ENCODE results near the gene TLR2.

TLR2 gene

DNA sequence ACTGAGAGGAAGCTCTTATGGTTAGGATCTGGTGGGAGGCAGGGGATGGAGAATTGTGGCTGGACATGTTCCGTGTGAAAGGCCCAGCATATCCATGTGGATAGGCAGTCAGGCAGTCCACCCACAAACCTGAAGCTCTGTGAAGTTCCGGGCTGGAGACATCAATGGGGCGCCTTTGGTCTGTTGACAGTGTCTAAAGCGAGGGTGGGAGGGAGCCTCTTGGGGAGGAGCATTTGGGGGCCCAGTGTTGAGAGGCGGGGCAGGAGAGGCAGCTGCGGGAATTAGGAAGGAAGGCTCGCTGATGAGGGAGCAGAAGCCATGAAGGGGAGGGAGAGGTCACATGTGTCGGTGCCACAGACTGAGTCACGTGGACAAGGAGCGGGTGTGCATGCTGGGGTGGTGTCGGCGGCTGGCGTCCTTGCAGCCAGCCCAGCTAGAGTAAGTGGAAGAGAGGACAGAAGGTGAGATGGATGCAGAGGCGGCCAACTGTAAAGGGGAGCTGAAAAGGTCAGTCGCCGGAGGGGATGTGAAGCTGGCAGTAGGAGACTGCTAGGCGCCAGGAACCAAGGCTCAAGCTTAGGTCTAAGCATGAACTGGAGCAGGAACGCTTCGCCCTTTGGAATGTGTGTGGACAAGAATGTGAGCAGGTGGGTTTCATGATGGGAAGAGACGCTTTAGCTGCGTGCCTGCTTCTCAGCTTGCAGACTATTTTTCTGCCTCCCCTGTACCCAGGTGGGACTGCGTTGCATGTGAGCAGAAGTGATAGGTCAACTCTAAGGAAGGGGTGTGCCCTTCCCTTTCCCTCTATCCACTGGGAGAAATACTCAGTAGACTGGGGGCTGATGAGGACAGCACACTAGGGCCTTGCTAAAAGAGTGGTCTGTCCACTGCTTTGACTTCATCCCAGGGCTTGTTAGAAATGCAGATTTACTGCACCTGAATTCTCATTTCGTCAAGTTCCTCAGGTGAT lies 44.0 kb upstream of the TLR2 start:
- Histone ChIP-seq H4K20me1 (ENCODE audit: insufficient read depth, low read length) (no peaks in the 10 kb centered on the region), H3K27me3 (ENCODE audit: insufficient read depth, low read length) (no peaks in the 10 kb centered on the region), H3K4me3 (ENCODE audit: low read depth, low read length, poor library complexity, severe bottlenecking) (peak overlapping the region; percentile 47), H3K9me2 (ENCODE audit: low read depth, low read length) (no peaks in the 10 kb centered on the region), H3K4me2 (ENCODE audit: low read length) (peak overlapping the region; percentile 68), H3F3A (ENCODE audit: insufficient read depth, low read length) (peaks cover 22% of the 10 kb centered on the region; the same call in 1 of the 2 replicates), H3K36me3 (ENCODE audit: insufficient read depth, low read length) (peaks cover 31% of the 10 kb centered on the region), H3K79me2 (ENCODE audit: insufficient read depth, low read length) (no peaks in the 10 kb centered on the region), H2AFZ (ENCODE audit: low read length) (no peak overlapping the region), H3K9ac (ENCODE audit: low read length) (peak overlapping the region; percentile 38; the same call in 1 of the 2 replicates), H3K4me1 (ENCODE audit: insufficient read depth, low read length, severe bottlenecking) (peaks cover 43% of the 10 kb centered on the region), H3K27ac (ENCODE audit: low read depth, low read length, poor library complexity, severe bottlenecking) (peak overlapping the region; percentile 73), H3K9me3 (ENCODE audit: low read length) (no peaks in the 10 kb centered on the region)
- TF ChIP-seq, protein P1, sequence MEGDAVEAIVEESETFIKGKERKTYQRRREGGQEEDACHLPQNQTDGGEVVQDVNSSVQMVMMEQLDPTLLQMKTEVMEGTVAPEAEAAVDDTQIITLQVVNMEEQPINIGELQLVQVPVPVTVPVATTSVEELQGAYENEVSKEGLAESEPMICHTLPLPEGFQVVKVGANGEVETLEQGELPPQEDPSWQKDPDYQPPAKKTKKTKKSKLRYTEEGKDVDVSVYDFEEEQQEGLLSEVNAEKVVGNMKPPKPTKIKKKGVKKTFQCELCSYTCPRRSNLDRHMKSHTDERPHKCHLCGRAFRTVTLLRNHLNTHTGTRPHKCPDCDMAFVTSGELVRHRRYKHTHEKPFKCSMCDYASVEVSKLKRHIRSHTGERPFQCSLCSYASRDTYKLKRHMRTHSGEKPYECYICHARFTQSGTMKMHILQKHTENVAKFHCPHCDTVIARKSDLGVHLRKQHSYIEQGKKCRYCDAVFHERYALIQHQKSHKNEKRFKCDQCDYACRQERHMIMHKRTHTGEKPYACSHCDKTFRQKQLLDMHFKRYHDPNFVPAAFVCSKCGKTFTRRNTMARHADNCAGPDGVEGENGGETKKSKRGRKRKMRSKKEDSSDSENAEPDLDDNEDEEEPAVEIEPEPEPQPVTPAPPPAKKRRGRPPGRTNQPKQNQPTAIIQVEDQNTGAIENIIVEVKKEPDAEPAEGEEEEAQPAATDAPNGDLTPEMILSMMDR (IDR thresholded peaks at IDR 0.05; ENCODE audit: low read length), result no peak
- no peak for TF ChIP-seq EZH2 (IDR thresholded peaks at IDR 0.05; ENCODE audit: borderline replicate concordance, low read length)

DNA sequence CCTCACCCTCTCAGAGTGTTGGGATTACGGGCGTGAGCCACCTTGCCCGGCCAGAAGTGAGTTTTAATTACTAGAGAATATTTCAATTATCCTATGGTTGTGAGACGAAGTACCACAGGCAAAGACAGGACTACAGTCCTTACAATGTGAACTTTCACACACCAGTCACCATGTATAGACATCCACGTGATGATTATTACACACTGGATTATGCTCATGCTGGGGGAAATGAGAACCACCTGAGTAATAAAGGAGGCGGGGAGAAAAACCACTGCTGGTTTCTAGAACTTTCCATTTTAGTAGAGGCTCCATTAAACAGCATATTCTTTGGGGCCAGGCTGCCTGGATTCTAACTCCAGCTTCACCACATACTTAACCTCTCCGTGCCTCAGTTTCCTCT lies 42.5 kb upstream of the TLR2 start:
- H3K4me2 ChIP-seq (ENCODE audit: low read length), result no peak overlapping the region

DNA sequence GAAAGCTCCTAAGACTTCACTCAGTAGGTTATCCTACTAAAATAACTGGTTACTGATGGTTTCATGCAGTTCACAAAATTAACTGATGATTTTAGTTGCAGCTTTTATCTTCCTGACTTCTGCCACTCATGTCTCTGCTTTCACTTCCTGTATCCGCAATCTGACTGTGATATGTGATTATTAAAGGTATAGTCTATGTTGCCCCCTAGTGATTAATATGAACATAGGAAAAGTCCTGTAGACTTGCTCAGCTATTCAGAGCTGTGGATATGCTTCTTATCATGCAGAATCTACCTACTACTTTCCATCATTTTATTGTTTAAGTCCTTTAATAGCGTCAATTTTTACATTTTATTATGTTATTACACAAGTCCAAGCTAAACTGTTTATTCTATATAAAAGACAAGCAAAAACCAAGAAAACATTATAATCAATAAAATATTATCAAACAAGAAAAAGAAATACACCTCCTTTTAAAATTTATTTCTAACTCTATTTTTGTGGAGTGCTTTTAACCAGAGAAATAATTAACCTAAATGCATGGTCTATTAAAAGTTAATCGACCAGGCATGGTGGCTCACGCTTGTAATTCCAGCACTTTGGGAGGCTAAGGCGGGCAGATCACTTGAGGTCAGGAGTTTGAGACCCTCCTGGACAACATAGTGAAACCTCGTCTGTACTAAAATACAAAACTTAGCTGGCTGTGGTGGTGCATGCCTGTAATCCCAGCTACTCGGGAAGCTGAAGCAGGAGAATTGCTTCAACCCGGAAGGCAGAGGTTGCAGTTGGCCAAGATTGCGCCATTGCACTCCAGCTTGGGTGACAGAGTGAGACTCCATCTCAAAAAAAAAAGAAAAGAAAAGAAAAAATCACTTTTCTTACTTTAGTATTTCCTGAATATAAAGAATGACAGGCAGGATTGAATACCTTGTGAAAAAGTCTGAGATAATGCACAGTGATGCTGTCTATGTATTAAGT lies 40.4 kb upstream of the TLR2 start:
- Histone ChIP-seq H3K9me3 (ENCODE audit: low read length) (no peaks in the 10 kb centered on the region), H2AFZ (ENCODE audit: low read length) (no peak overlapping the region), H3K4me2 (ENCODE audit: low read length) (no peak overlapping the region), H3K79me2 (ENCODE audit: insufficient read depth, low read length) (no peaks in the 10 kb centered on the region), H3K9me2 (ENCODE audit: low read depth, low read length) (no peaks in the 10 kb centered on the region), H3F3A (ENCODE audit: insufficient read depth, low read length) (peaks cover 12% of the 10 kb centered on the region; the same call in 1 of the 2 replicates), H3K4me3 (ENCODE audit: low read depth, low read length, poor library complexity, severe bottlenecking) (no peak overlapping the region), H3K27ac (ENCODE audit: low read depth, low read length, poor library complexity, severe bottlenecking) (peak overlapping the region; percentile 31), H3K9ac (ENCODE audit: low read length) (no peak overlapping the region), H3K27me3 (ENCODE audit: insufficient read depth, low read length) (no peaks in the 10 kb centered on the region), H4K20me1 (ENCODE audit: insufficient read depth, low read length) (no peaks in the 10 kb centered on the region), H3K4me1 (ENCODE audit: insufficient read depth, low read length, severe bottlenecking) (peaks cover 43% of the 10 kb centered on the region), H3K36me3 (ENCODE audit: insufficient read depth, low read length) (no peaks in the 10 kb centered on the region)
- TF ChIP-seq EZH2 (IDR thresholded peaks at IDR 0.05; ENCODE audit: borderline replicate concordance, low read length), result no peak
- TF ChIP-seq, protein P1 (IDR thresholded peaks at IDR 0.05; ENCODE audit: low read length), result peak; percentile 69

More for the DNA sequence above, 42.5 kb upstream of the TLR2 start:
- TF ChIP-seq EZH2 (IDR thresholded peaks at IDR 0.05; ENCODE audit: borderline replicate concordance, low read length), result no peak
- TF ChIP-seq, protein P1 (IDR thresholded peaks at IDR 0.05; ENCODE audit: low read length), result no peak
- Histone ChIP-seq H3K79me2 (ENCODE audit: insufficient read depth, low read length) (no peaks in the 10 kb centered on the region), H3K36me3 (ENCODE audit: insufficient read depth, low read length) (peaks cover 17% of the 10 kb centered on the region), H3K27ac (ENCODE audit: low read depth, low read length, poor library complexity, severe bottlenecking) (peak overlapping the region; percentile 73), H3K9me3 (ENCODE audit: low read length) (no peaks in the 10 kb centered on the region), H4K20me1 (ENCODE audit: insufficient read depth, low read length) (no peaks in the 10 kb centered on the region), H3F3A (ENCODE audit: insufficient read depth, low read length) (peaks cover 15% of the 10 kb centered on the region; the same call in 1 of the 2 replicates), H3K9ac (ENCODE audit: low read length) (no peak overlapping the region), H3K27me3 (ENCODE audit: insufficient read depth, low read length) (no peaks in the 10 kb centered on the region), H3K4me1 (ENCODE audit: insufficient read depth, low read length, severe bottlenecking) (peaks cover 43% of the 10 kb centered on the region), H2AFZ (ENCODE audit: low read length) (no peak overlapping the region), H3K9me2 (ENCODE audit: low read depth, low read length) (no peaks in the 10 kb centered on the region), H3K4me3 (ENCODE audit: low read depth, low read length, poor library complexity, severe bottlenecking) (no peak overlapping the region)
